ENCODE results near the gene PCGF3.

The PCGF3 gene

GRCh38 chr4:787561-787981 is 81.9 kb downstream of the PCGF3 start:
- in situ Hi-C loops (cut with HindIII; ENCODE audit: low pct_unique_long_range_greater_than_20kb, low sequenced_read_pairs): no loop called here
- no peak for TF ChIP-seq JUND (IDR thresholded peaks at IDR 0.05; ENCODE audit: low read depth)
- DNase-seq (ENCODE audit: low read depth in 1 of 2, low spot score in 1 of 2): no peak

DNA sequence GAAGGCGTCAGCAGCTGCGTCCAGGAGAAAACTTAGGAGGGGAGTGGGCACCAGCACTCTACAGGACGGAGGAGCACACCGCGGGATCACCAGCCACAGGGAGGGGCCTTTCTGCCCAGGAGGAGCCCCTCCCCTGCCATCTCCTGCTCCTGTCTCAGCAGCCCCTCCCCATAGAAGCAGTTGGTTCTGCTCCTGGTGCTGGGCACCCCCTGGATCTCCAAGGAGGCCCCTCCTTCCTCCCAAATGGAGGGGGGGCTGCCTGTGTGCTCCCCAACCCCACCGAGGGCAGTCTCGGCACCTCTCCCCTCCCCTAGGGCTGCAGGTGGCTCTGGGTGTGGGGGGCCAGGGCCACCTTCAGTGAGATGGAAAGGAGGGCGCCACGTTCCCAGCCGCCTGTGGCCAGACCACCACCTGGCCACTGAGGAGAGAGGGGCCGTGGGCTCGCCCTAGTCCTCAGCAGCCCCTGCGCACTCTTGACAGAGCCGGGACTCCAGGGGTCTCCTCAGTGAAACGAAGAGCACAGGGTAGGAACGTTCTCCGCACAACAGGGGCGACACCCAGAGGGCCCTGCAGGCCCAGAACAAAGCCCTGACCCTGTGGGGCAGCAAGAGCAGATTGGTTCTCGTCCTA is 82.5 kb downstream of the PCGF3 start:
- no peak for TF ChIP-seq JUND (IDR thresholded peaks at IDR 0.05; ENCODE audit: low read depth)
- DNase-seq (ENCODE audit: low read depth in 1 of 2, low spot score in 1 of 2): no peak
- in situ Hi-C loops (cut with HindIII; ENCODE audit: low pct_unique_long_range_greater_than_20kb, low sequenced_read_pairs): no loop called here

GRCh38 chr4:788636-789297 is 83.1 kb downstream of the PCGF3 start:
- DNase-seq (ENCODE audit: low read depth in 1 of 2, low spot score in 1 of 2): peak in 1 of 2 experiments; percentile 52
- TF ChIP-seq JUND (IDR thresholded peaks at IDR 0.05; ENCODE audit: low read depth): no peak
- in situ Hi-C loops (cut with HindIII; ENCODE audit: low pct_unique_long_range_greater_than_20kb, low sequenced_read_pairs): no loop called here

GRCh38 chr4:789571-790465 is 84.2 kb downstream of the PCGF3 start:
- no peak for DNase-seq (ENCODE audit: low read depth in 1 of 2, low spot score in 1 of 2)
- TF ChIP-seq JUND (IDR thresholded peaks at IDR 0.05; ENCODE audit: low read depth): no peak
- in situ Hi-C loops (cut with HindIII; ENCODE audit: low pct_unique_long_range_greater_than_20kb, low sequenced_read_pairs): no loop called here

- no peak for DNase-seq (ENCODE audit: low read depth in 1 of 2, low spot score in 1 of 2)
- no peak for TF ChIP-seq JUND (IDR thresholded peaks at IDR 0.05; ENCODE audit: low read depth)
- in situ Hi-C loops (cut with HindIII; ENCODE audit: low pct_unique_long_range_greater_than_20kb, low sequenced_read_pairs): no loop called here
These were observed 84.8 kb downstream of the PCGF3 start for GRCh38 chr4:790466-790820.

DNA sequence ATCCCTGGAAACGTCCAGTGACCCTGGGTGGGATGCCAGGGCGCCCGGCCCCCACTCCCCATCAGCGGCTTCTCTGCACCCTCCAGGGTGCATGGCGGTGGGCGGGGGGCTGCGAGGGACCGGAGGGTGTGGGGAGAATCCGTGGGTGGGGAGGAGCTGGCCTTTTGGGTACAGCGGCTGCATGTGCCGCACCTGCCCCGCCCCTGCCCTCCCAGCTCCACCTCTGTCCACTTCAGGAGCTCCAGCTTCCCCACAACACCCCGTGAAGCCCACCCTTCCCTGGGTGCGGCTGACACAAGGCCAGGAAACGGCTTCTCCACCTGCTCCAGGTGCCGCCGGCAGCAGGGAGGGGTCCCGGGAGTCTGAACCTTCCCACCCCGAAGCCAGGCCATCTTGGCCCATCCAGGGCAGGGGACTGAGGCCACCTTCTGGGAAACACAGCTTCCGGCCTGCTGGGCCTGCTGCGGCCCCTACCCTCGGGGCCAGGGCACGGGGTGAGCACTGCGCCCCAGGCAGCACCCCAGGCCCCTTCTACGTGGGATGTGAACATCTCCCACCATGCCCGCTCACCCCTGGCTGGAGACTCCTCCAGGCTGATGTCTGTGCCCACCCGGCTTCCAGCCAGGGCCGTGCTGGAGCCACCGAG is 85.7 kb downstream of the PCGF3 start:
- TF ChIP-seq JUND (IDR thresholded peaks at IDR 0.05; ENCODE audit: low read depth): no peak
- in situ Hi-C loops (cut with HindIII; ENCODE audit: low pct_unique_long_range_greater_than_20kb, low sequenced_read_pairs): no loop called here
- DNase-seq (ENCODE audit: low read depth in 1 of 2, low spot score in 1 of 2): no peak

GRCh38 chr4:791898-792625 is 86.4 kb downstream of the PCGF3 start:
- TF ChIP-seq JUND (IDR thresholded peaks at IDR 0.05; ENCODE audit: low read depth): no peak
- in situ Hi-C loops (cut with HindIII; ENCODE audit: low pct_unique_long_range_greater_than_20kb, low sequenced_read_pairs): no loop called here

GRCh38 chr4:792626-793092 is 87.0 kb downstream of the PCGF3 start:
- TF ChIP-seq JUND (IDR thresholded peaks at IDR 0.05; ENCODE audit: low read depth): no peak
- in situ Hi-C loops (cut with HindIII; ENCODE audit: low pct_unique_long_range_greater_than_20kb, low sequenced_read_pairs): no loop called here
- peak in 1 of 2 experiments; percentile 60 for DNase-seq (ENCODE audit: low read depth in 1 of 2, low spot score in 1 of 2)

More at GRCh38 chr4:791898-792625, 86.4 kb downstream of the PCGF3 start:
- peak in 1 of 2 experiments; percentile 82 for DNase-seq (ENCODE audit: low read depth in 1 of 2, low spot score in 1 of 2)

- in situ Hi-C loops (cut with HindIII; ENCODE audit: low pct_unique_long_range_greater_than_20kb, low sequenced_read_pairs): no loop called here
- peak in 1 of 2 experiments; percentile 40 for DNase-seq (ENCODE audit: low read depth in 1 of 2, low spot score in 1 of 2)
- TF ChIP-seq JUND (IDR thresholded peaks at IDR 0.05; ENCODE audit: low read depth): no peak
These were observed 87.6 kb downstream of the PCGF3 start for GRCh38 chr4:793093-793861.

GRCh38 chr4:793941-794621 is 88.4 kb downstream of the PCGF3 start:
- DNase-seq (ENCODE audit: low read depth in 1 of 2, low spot score in 1 of 2): no peak
- no peak for TF ChIP-seq JUND (IDR thresholded peaks at IDR 0.05; ENCODE audit: low read depth)
- in situ Hi-C loops (cut with HindIII; ENCODE audit: low pct_unique_long_range_greater_than_20kb, low sequenced_read_pairs): no loop called here
